B cell (primary cell): ENCODE results near the gene LIN28B.

Source experiments
- CTCF ChIP-seq: fragments of 200-600 bp; IDR thresholded peaks from one replicate; pipeline ENCODE4 v1.8.0; 2022; ENCODE audit warnings: antibody characterized with exemption, mild to moderate bottlenecking
- EZH2 ChIP-seq: IDR thresholded peaks from 2 replicates; pipeline ENCODE4 v1.6.1; 2012; ENCODE audit warnings: borderline replicate concordance, low read depth, mild to moderate bottlenecking, moderate library complexity, low read length; ENCODE audit not compliant: insufficient read depth, poor library complexity, severe bottlenecking

DNA sequence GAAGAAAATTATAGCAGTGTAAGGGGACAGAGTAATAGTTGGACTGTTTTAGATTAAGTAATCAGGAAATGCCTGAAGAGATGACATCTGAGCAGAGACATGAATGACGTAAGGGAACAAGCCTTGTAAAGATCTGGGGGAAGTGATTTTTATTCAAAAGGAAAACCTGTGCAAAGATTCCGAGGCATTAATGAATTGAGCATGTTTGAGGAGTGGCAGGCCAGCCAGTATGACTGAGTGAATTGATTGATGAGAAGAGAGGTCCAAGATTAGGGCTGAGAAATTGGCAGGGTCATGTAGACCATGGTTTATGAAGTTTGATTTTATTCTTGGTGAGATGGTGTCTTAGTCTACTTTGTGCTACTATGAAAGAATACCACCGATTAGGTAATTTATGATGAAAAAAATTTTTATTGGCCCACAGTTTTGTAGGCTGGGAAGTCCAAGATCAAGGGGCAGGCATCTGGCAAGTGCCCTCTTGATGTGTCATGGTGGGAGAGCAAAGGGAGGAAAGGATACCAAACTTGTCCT is 95.1 kb downstream of the LIN28B start:
- TF ChIP-seq CTCF = no peak
- no peak for TF ChIP-seq EZH2
